GM12892 (cell line): Measurements from ENCODE around the gene CSRP3.

Experiments
- POLR2A ChIP-seq: IDR thresholded peaks from 2 replicates; pipeline ENCODE4 v1.6.1; 2011; ENCODE audit warnings: low read depth, low read length, control low read depth
- POLR2AphosphoS5 ChIP-seq: IDR thresholded peaks from 2 replicates; pipeline ENCODE4 v1.6.1; 2011; ENCODE audit warnings: low read depth, low read length, control low read depth
- TAF1 ChIP-seq: IDR thresholded peaks from 2 replicates; pipeline ENCODE4 v1.6.1; 2011; ENCODE audit warnings: low read depth, mild to moderate bottlenecking, control low read depth, low read length, borderline replicate concordance

DNA sequence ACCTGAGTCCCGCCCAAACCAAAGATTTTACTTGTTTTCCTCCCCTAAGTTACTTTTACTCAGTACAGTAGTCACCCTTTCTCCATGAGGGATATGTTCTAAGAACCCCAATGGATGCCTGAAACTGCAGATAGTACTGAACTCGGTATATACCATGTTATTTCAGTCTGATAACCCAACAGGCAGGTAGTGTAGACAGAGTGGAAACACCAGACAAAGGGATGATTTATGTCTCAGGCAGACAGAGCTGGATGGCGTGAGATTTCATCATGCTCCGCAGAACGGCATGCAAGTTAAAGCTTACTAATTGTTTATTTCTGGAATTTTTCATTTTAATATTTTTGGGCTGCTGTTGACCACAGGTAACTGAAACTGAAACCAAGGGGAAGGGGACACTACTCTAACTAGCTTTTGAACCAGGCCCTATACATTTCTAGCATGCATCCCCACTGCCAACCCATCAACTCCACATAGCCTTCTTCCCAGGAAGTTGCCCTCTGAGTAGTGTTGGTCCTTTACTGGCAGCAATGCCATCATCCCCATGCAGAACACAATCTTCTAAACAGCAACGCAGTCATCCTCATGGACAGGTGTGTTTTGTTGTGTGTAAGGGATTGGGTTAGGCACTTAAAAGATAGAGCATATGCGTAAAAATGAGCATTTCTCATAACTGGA, 27.7 kb downstream of the CSRP3 start:
- no peak for TF ChIP-seq POLR2A
- TF ChIP-seq POLR2AphosphoS5 = no peak
- TF ChIP-seq TAF1 = no peak
